ENCODE data around the gene EPHA3.

GRCh38 chr3:89144080-89144479, 36.7 kb downstream of the EPHA3 start:
- no peak for TF ChIP-seq ZFP30 (CRISPR knock-in tag; IDR thresholded peaks at IDR 0.05)
- no peak for TF ChIP-seq RARB (CRISPR knock-in tag; IDR thresholded peaks at IDR 0.05)
- TF ChIP-seq PATZ1 (CRISPR knock-in tag; IDR thresholded peaks at IDR 0.05; ENCODE audit: borderline replicate concordance): no peak
- TF ChIP-seq GLIS3 (CRISPR knock-in tag; IDR thresholded peaks at IDR 0.05): no peak
- no peak for TF ChIP-seq TCF4 (CRISPR knock-in tag; IDR thresholded peaks at IDR 0.05; ENCODE audit: borderline replicate concordance)
- TF ChIP-seq ARNTL (CRISPR knock-in tag; IDR thresholded peaks at IDR 0.05; ENCODE audit: borderline replicate concordance, low read depth): no peak
- TF ChIP-seq ZNF565 (CRISPR knock-in tag; conservative IDR thresholded peaks at IDR 0.05; ENCODE audit: low read depth): no peak
